GM12874 (cell line): Measurements from ENCODE around the gene ABCA12.

Experiments used
- CTCF ChIP-seq: IDR thresholded peaks from 2 replicates; pipeline ENCODE4 v1.5.1; 2011; ENCODE audit warnings: low read depth, mild to moderate bottlenecking, control low read depth, low read length, moderate library complexity; ENCODE audit not compliant: insufficient read depth

ABCA12 gene, protein sequence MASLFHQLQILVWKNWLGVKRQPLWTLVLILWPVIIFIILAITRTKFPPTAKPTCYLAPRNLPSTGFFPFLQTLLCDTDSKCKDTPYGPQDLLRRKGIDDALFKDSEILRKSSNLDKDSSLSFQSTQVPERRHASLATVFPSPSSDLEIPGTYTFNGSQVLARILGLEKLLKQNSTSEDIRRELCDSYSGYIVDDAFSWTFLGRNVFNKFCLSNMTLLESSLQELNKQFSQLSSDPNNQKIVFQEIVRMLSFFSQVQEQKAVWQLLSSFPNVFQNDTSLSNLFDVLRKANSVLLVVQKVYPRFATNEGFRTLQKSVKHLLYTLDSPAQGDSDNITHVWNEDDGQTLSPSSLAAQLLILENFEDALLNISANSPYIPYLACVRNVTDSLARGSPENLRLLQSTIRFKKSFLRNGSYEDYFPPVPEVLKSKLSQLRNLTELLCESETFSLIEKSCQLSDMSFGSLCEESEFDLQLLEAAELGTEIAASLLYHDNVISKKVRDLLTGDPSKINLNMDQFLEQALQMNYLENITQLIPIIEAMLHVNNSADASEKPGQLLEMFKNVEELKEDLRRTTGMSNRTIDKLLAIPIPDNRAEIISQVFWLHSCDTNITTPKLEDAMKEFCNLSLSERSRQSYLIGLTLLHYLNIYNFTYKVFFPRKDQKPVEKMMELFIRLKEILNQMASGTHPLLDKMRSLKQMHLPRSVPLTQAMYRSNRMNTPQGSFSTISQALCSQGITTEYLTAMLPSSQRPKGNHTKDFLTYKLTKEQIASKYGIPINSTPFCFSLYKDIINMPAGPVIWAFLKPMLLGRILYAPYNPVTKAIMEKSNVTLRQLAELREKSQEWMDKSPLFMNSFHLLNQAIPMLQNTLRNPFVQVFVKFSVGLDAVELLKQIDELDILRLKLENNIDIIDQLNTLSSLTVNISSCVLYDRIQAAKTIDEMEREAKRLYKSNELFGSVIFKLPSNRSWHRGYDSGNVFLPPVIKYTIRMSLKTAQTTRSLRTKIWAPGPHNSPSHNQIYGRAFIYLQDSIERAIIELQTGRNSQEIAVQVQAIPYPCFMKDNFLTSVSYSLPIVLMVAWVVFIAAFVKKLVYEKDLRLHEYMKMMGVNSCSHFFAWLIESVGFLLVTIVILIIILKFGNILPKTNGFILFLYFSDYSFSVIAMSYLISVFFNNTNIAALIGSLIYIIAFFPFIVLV (N-terminal part only)

GRCh38 chr2:215138479-215138878 lies at the start of gene ABCA12:
ABCA12 (minus strand) TSS chr2:215138626; CDS start chr2:215138208, 418 bp downstream.
- TF ChIP-seq CTCF: no peak

GRCh38 chr2:215188078-215188477 lies 49.7 kb upstream of the ABCA12 start:
- TF ChIP-seq CTCF: no peak

GRCh38 chr2:215186021-215186420 lies 47.6 kb upstream of the ABCA12 start:
- no peak for TF ChIP-seq CTCF

- no peak for TF ChIP-seq CTCF
Observed at GRCh38 chr2:215178121-215178520, 39.7 kb upstream of the ABCA12 start.

GRCh38 chr2:215171796-215172195 lies 33.4 kb upstream of the ABCA12 start:
- TF ChIP-seq CTCF: no peak

DNA sequence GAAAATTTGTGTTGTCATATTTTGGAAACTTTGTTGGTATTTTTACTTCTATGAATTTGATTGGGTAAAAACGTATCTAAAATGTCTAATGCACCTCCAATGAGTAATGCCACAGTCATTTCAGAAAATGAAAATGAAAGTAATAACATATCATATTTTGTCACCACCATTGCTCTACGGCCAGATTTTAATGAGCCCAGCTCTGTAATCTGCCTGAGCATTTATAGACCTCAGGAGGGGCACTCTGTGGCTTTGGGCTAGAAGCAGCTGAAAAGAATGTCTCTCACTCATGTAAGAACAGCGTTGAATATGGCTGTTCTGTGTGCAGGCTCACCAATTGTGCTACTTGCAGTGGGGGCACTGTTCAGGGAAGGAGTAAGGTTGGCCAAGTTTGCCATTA lies 32.7 kb upstream of the ABCA12 start:
- TF ChIP-seq CTCF: no peak
